ENCODE results near the gene BUD13.

- TF ChIP-seq CTCF (IDR thresholded peaks at IDR 0.05 in 4 of 5, conservative IDR thresholded peaks at IDR 0.05 in 1 of 5), result no peak
- no peak for TF ChIP-seq POLR2A (IDR thresholded peaks at IDR 0.05)
Measured at GRCh38 chr11:116724813-116725212, 48.0 kb downstream of the BUD13 start.

Measured in gastrocnemius medialis (tissue), 4 donors.